HG02973 (cell line): Measurements from ENCODE around the gene CCR5AS.
"Not testable (repeated sequence)": the region's sequence is repeated elsewhere in the genome, so short reads cannot be mapped to it uniquely, and the experiment has no call there.

Experiments
- ATAC-seq: cut with Tn5 transposase; IDR thresholded peaks from one replicate; pipeline ENCODE4 v1.9.1; 2021; ENCODE audit warnings: moderate library complexity; ENCODE audit not compliant: unreplicated experiment

Gene CCR5AS

GRCh38 chr3:46429671-46430070 lies 22.8 kb upstream of the CCR5AS start:
- no peak for ATAC-seq

- no peak for ATAC-seq
Measured at GRCh38 chr3:46429250-46429649, 22.4 kb upstream of the CCR5AS start.

- ATAC-seq = no peak
Measured at GRCh38 chr3:46427916-46428833, 21.3 kb upstream of the CCR5AS start.

- not testable (repeated sequence) for ATAC-seq
Measured at GRCh38 chr3:46427404-46427803, 20.5 kb upstream of the CCR5AS start.

GRCh38 chr3:46426476-46426875 lies 19.6 kb upstream of the CCR5AS start:
- not testable (repeated sequence) for ATAC-seq

- ATAC-seq = no peak
Measured at GRCh38 chr3:46423588-46423987, 16.7 kb upstream of the CCR5AS start.

- ATAC-seq = no peak
Measured at GRCh38 chr3:46422617-46423016, 15.8 kb upstream of the CCR5AS start.

- no peak for ATAC-seq
Measured at GRCh38 chr3:46420931-46421330, 14.1 kb upstream of the CCR5AS start.

GRCh38 chr3:46419816-46420215 lies 12.9 kb upstream of the CCR5AS start:
- ATAC-seq = no peak

- ATAC-seq = no peak
Measured at GRCh38 chr3:46417841-46418611, 11.2 kb upstream of the CCR5AS start.

- no peak for ATAC-seq
Measured at GRCh38 chr3:46416811-46417510, 10.1 kb upstream of the CCR5AS start.

GRCh38 chr3:46416125-46416810 lies 9.4 kb upstream of the CCR5AS start:
- ATAC-seq = no peak

GRCh38 chr3:46414739-46415138 lies 7.9 kb upstream of the CCR5AS start:
- no peak for ATAC-seq

- no peak for ATAC-seq
Measured at GRCh38 chr3:46413951-46414350, 7.1 kb upstream of the CCR5AS start.

- ATAC-seq = no peak
Measured at GRCh38 chr3:46412786-46413298, 6.0 kb upstream of the CCR5AS start.

- no peak for ATAC-seq
Measured at GRCh38 chr3:46411271-46411670, 4.4 kb upstream of the CCR5AS start.

- no peak for ATAC-seq
Measured at GRCh38 chr3:46410669-46411068, 3.8 kb upstream of the CCR5AS start.

GRCh38 chr3:46409739-46410489 lies 3.0 kb upstream of the CCR5AS start:
- no peak for ATAC-seq

- no peak for ATAC-seq
Measured at GRCh38 chr3:46408853-46409252, 2.0 kb upstream of the CCR5AS start.

- ATAC-seq = no peak
Measured at GRCh38 chr3:46407970-46408369, 1.1 kb upstream of the CCR5AS start.
